HG03064 (cell line): Measurements from ENCODE around the gene CA5A.
"Not testable (repeated sequence)": the region's sequence is repeated elsewhere in the genome, so short reads cannot be mapped to it uniquely, and the experiment has no call there.

Source experiments
- ATAC-seq: cut with Tn5 transposase; IDR thresholded peaks from one replicate; pipeline ENCODE4 v1.9.1; 2021; ENCODE audit warnings: low read depth; ENCODE audit not compliant: unreplicated experiment

CA5A gene

GRCh38 chr16:87926246-87927194, 9.8 kb downstream of the CA5A start:
- no peak for ATAC-seq

DNA sequence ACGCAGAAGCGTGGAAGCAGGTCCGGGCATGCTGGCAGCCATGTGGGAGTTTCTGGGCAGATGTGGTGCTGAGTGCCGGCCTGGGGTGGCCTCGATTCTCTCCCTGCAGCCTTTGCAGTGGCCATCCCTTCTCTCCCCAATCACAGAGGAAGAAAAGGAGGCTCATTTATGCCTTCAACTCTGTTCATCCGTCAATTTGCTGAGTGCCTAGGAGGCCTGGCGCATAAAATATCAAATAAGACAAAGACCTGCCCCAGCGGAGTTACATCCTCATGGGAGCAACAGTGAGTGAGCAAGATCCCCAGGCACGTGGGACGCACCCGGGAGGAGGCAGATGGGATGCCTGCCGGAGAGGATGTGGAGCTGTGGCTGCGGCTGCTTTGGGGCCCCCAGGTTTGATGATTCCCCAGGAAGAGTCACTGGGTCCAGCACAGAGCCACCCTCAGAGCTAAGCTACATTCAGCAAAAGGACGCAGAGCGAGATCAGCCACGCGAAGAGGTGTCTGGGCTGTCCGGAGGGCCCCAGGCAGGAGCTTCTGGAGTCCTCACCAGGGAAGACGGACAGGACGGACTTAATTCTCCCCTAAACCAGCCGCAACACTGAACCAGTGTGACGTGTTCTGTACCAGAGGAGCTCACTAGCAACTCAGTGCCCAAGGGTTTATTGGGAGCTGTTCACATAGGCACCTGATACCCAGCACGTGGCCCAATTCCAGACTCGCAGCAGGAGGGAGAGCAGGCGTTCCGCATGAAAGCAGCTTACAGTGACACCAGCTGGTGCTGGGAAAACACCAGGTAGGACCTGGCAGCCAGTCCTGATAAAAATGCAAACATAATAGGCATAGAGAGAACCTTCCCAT, 11.3 kb downstream of the CA5A start:
- no peak for ATAC-seq

DNA sequence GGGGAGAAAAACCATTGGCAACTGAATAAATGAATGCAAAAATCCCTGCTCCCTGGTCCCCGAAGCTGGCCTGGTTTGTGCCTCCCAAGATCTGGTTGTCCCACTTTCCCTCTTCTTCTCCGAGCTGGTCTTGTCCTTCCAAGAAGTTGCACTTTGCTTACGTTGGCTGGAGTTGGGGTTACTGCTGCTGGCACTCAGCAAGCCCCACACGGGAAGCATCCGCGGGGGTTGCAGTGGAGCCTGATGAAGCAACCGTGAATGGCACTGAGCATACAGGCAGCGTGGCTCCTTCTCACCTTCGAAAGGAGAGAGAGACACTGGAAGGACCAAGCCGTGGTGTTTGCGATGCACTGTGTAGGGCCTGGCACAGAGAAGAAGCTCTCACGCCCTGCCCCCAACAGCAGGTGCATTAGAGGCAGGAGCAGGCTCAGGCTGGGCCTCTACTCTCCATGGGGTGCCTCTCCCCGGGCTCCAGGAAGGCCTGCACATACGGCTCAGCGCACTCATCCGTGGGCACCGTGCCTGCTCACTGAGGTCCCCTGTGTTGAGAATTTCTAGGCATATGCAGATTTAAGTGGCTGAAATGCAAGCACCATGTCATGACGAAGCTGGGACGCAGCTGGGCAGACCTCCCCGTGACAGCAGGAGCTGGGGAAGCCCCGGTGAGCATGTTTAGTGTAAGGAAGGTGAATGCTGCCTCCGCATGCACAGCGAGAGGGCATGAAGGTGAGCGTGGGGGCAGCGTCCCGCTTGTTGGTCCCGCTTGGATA, 12.1 kb downstream of the CA5A start:
- ATAC-seq, result no peak

DNA sequence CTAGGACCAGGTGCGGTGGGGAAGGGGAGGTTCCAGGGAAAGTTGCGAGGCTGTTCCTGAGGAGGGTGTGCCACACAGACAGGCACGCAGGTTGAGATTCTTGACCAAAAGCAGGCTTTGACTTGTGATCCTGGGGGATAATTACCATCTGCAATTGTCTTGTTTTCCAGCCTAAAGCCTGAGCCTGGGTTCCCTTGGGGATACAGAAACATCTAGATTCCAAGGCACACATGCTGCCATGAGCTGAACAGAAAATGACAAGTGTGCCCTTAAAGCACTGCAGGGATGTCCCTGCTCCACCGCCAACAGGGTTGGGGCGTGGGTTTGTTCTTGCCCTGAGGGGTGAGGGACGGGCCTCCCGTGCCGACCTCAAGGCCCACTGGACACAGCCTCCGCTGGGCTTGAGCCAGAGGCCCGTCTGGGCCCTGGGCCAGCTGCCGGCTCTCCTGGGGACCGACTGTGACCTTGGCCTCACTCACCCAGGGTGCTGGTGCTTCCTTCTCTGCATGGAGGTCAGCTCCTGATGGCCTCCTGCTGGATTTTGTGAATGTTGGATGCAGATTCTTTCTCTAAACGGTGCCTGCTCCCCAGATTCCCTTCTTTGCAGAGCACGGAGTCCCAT, 14.0 kb downstream of the CA5A start:
- ATAC-seq, result no peak

- no peak for ATAC-seq
Observed at GRCh38 chr16:87921236-87921773, 15.0 kb downstream of the CA5A start.

DNA sequence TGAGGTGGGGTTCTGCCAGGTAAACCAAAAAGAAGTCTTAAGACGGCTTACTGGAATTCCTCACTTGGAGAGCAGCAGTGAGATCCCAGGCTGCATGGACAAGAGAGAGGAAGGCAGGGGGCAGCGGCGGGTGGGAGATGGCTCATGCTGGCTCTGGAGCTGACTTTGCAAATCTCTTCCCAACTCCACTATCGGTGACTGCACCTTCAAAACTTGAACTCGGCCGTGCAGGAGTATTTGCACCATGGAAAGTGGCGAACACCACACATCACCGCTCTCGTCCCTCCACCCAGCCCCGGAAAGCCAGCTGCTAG, 16.7 kb downstream of the CA5A start:
- ATAC-seq, result no peak

- no peak for ATAC-seq
Observed at GRCh38 chr16:87918866-87919680, 17.3 kb downstream of the CA5A start.

DNA sequence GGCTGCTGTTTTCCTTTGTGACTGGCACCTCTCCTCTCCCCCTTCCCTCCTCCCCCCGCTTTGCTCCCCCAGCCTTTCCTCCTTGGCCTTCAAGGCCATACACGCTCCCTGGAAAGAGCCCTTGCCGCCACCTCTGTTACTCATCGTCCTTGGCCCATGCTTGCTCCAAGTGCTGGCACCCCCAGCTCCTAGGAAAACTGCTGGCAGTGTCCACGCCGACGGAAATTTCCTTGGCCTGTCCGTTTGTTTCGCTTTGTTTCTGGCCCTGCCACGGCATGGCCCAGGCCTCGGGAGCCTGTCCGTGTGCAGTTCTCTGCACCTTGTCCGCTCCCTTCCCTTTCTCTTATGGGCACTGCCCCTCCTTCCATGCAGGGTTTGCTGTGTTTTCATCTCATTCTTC, 18.0 kb downstream of the CA5A start:
- no peak for ATAC-seq

GRCh38 chr16:87917503-87917902, 18.8 kb downstream of the CA5A start:
- no peak for ATAC-seq

- no peak for ATAC-seq
Observed at GRCh38 chr16:87914812-87915211, 21.5 kb downstream of the CA5A start.

DNA sequence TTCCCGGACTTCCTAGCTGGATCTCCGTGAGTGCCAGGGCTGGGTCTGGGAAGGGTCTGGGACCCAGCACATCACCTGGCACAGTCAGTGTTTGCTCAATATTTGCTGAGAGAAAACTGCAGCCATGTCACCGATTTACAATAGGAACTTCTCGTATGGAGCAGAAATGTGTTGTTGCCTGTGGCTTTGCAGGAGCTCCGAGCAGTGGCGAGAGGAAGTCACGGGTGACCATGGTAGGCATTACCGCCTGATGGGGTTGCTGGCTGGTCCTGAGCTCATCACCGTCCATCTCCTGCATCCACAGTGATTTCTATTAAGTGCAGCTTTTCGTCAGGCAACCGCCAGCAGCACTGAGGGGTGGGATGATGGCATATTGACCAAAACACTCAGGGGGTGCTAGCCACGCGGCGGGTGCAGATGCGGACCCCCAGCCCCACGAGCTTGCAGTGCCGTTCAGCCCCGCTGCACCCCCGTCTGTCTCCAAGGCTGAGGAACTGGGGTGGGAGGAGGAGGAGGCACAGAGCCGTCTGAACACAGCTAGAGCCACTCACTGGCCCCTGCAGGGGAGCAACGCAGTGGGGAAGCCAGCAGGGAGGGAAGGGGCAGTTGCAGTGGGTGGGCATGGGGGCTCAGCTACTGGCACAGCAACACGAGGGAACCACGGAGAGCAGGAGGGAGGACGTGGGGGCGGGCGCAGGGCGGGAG, 22.2 kb downstream of the CA5A start:
- not testable (repeated sequence) for ATAC-seq

DNA sequence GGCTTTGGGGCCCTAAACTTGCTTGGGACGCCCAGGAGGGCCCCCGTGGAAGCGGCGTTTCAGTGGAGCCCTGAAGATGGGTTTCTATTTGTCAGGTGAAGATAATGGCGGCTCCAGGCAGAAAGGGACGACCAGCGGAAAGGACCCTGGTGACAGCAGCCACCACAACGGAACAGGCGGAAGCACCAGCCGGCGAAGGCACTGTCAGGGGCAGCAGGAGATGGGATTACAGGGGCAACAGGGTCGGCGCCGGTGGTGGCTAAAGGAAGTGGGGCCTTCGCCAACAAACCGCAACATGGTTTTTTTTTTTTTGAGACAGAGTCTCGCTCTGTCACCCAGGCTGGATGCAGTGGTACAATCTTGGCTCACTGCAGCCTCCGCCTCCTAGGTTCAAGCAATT, 23.6 kb downstream of the CA5A start:
- not testable (repeated sequence) for ATAC-seq

GRCh38 chr16:87911106-87911763, 25.1 kb downstream of the CA5A start:
- ATAC-seq, result not testable (repeated sequence)

GRCh38 chr16:87909203-87909935, 27.0 kb downstream of the CA5A start:
- peak; percentile 68 for ATAC-seq

DNA sequence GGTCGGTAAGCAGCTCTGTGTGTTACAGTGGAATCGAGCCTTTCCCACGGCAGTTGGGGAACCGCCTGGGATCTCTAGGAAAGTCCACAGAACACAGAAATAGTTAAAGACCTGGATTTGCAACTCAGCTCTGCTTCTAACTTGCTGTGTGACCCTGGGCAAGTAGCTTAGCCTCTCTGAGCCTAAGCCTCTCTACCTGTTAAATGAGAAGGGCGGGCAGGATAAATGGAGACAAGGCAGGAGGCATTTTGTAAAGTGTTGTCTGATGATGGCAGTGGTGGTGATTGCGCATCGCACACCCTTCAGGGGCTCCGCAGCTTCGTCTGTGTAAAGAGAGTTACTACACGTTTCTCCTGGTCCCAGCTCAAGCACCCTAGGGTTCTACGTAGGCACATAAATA, 28.2 kb downstream of the CA5A start:
- not testable (repeated sequence) for ATAC-seq

GRCh38 chr16:87905521-87905920, 30.8 kb downstream of the CA5A start:
- ATAC-seq, result not testable (repeated sequence)

- not testable (repeated sequence) for ATAC-seq
Observed at GRCh38 chr16:87904963-87905362, 31.4 kb downstream of the CA5A start.
